GM12891 (cell line): ENCODE results near the gene CSNK1G1.
"Not testable (repeated sequence)": the region's sequence is repeated elsewhere in the genome, so short reads cannot be mapped to it uniquely, and the experiment has no call there.

Experiments
- DNase-seq: peaks from one replicate; pipeline ENCODE4 v3.0.0; 2011; ENCODE audit warnings: low spot score; ENCODE audit not compliant: insufficient read length
- FAIRE-seq: peaks from 2 replicates; lab custom pipeline; 2011; peaks lifted over from hg19 to GRCh38; lab: Jason Lieb, UNC
- PAX5 ChIP-seq: IDR thresholded peaks from 2 replicates; pipeline ENCODE4 v1.6.1; 2011; ENCODE audit warnings: low read length, moderate library complexity, mild to moderate bottlenecking; ENCODE audit not compliant: insufficient read depth, severe bottlenecking
- POLR2A ChIP-seq: IDR thresholded peaks from 2 replicates; pipeline ENCODE4 v1.6.1; 2011; ENCODE audit warnings: low read depth, low read length, control low read depth
- POLR2AphosphoS5 ChIP-seq: IDR thresholded peaks from 2 replicates; pipeline ENCODE4 v1.6.1; 2011; ENCODE audit warnings: low read depth, low read length, control low read depth
- POU2F2 ChIP-seq: IDR thresholded peaks from 2 replicates; pipeline ENCODE4 v1.6.1; 2011; ENCODE audit warnings: low read depth, mild to moderate bottlenecking, control low read depth, low read length, moderate library complexity
- SPI1 ChIP-seq: IDR thresholded peaks from 2 replicates; pipeline ENCODE4 v1.6.1; 2011; ENCODE audit warnings: low read depth, low read length, control low read depth
- TAF1 ChIP-seq: IDR thresholded peaks from 2 replicates; pipeline ENCODE4 v1.6.1; 2011; ENCODE audit warnings: low read depth, low read length, control low read depth

CSNK1G1 gene

DNA sequence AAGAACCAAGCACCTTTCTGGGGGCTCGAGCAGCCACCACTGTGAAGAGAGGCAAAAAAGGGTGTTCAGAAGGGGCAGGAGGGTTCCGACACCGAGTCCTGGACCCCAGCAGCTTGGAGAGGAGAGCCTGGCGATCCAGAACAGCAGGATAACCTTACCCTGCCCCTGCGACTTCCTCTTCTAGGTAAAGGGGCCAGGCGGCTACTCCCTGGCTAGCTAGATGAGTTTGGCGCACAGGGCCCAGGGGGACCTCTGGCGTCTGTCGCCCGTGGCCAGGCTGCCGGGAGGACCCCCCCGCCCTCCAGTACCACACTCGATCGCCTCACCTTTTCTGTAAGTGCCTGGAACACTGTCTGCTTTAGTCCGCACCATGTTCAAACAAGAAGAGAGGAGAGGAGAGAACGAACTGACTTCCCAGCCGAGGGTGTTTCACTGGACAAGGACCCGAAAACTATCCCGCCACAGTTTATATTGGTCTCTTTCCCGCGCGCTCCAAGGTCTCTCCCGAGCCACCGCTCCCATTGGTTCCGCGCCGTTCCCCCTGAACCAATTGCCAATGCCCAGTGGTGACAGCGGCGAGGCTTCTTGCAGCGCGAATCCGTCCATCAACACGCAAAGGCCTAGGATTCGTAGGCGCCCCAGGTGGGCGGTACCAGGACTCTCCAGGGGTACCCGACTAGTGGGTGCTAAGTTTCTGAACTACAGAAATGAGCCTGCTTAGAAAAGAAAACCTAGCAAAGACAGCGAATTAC is 25.2 kb upstream of the CSNK1G1 start, which contains the start of gene PCLAF:
PCLAF (minus strand) TSS at position 442 of the 752 bp plus-strand sequence; CDS start at position 372, 70 bp downstream.
- no peak for TF ChIP-seq POU2F2
- no peak for TF ChIP-seq PAX5
- peak; percentile 69 for TF ChIP-seq POLR2AphosphoS5
- peak; percentile 80 for TF ChIP-seq POLR2A
- 0 out of 2 replicates have a peak, but pooled peaks have one; percentile 16 for TF ChIP-seq SPI1
- TF ChIP-seq TAF1: peak; percentile 33; the same call in 1 of the 2 replicates
- DNase-seq (peak; percentile 84), FAIRE-seq (peak; percentile 99)

DNA sequence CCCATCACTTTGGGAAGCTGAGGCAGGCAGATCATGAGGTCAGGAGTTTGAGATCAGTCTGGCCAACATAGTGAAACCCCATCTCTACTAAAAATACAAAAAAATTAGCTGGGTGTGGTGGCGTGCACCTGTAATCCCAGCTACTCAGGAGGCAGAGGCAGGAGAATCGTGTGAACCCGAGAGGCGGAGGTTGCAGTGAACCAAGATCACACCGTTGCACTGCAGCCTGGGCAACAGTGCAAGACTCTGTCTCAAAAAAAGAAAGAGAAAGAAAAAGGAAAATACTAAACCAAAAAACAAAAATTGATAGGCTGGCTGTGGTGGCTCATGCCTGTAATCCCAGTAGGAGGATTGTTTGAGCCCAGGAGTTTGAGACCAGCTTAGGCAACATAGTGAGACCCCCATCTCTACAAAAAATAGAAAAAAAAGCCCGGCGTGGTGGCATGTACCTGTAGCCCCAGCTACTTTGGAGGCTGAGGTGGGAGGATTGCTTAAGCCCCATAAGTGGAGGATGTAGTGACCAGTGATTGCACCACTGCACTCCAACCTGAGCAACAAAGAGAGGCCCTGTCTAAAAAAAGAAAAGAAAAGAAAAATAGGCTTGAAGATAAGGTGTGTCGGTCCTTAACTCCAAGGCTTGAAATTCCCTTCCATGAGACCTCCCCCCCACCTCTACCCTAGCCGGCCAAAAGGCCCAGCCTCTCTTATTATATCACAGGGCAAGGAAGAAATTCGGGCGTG is 24.3 kb upstream of the CSNK1G1 start:
- FAIRE-seq, DNase-seq: not testable (repeated sequence)

GRCh38 chr15:64379216-64379960 is 23.4 kb upstream of the CSNK1G1 start:
- TF ChIP-seq POU2F2: no peak
- no peak for TF ChIP-seq SPI1
- TF ChIP-seq POLR2AphosphoS5: no peak
- no peak for TF ChIP-seq PAX5
- TF ChIP-seq POLR2A: no peak
- TF ChIP-seq TAF1: no peak
- DNase-seq (no peak), FAIRE-seq (no peak)

- TF ChIP-seq SPI1 (no peak), POU2F2 (no peak), TAF1 (no peak), POLR2AphosphoS5 (no peak), POLR2A (no peak), PAX5 (no peak)
- FAIRE-seq (no peak), DNase-seq (no peak)
Observed at GRCh38 chr15:64373360-64373759, 17.4 kb upstream of the CSNK1G1 start.

- not testable (repeated sequence) for DNase-seq, FAIRE-seq
Observed at GRCh38 chr15:64371383-64371782, 15.4 kb upstream of the CSNK1G1 start.

GRCh38 chr15:64369078-64369607 is 13.2 kb upstream of the CSNK1G1 start:
- FAIRE-seq (no peak), DNase-seq (no peak)
- no peak for TF ChIP-seq SPI1
- no peak for TF ChIP-seq PAX5
- TF ChIP-seq TAF1: no peak
- TF ChIP-seq POLR2A: no peak
- TF ChIP-seq POU2F2: no peak
- TF ChIP-seq POLR2AphosphoS5: no peak

GRCh38 chr15:64361259-64361658 is 5.3 kb upstream of the CSNK1G1 start:
- DNase-seq: no peak
- FAIRE-seq: no peak
- TF ChIP-seq SPI1: no peak
- TF ChIP-seq POLR2A: no peak
- TF ChIP-seq POU2F2: no peak
- no peak for TF ChIP-seq TAF1
- TF ChIP-seq PAX5: no peak
- TF ChIP-seq POLR2AphosphoS5: no peak

DNA sequence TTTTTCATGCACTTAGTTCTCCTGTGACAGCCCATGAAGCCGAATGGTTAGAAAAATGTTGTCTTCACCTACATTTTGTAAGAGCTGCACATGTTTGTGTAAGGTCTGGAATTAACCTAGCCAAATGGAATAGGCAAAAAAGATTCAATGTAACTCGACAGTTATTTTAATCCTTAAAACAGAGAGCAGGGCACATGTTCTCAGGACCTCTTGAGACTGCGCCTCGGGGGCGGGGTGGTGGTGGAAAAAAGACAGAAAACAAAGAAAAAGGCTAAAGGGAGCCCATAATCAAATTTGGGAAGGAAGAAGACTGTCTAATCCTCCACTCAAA is 702 bp upstream of the CSNK1G1 start:
- TF ChIP-seq PAX5 (no peak), POU2F2 (no peak), TAF1 (no peak), POLR2AphosphoS5 (no peak), SPI1 (no peak), POLR2A (no peak)
- no peak for DNase-seq
- FAIRE-seq: no peak

- DNase-seq (no peak), FAIRE-seq (no peak)
- TF ChIP-seq SPI1: no peak
Observed at GRCh38 chr15:64355348-64355943, 527 bp downstream of the CSNK1G1 start.
